Measurements from ENCODE around the gene IBSP. TPM values are rescaled to one million over a fixed set of nuclear protein-coding genes. Genes with fewer than 3 reads are reported as not detected.

The IBSP gene
- total RNA-seq, 1 donor from 2014 or later, result not detected

DNA sequence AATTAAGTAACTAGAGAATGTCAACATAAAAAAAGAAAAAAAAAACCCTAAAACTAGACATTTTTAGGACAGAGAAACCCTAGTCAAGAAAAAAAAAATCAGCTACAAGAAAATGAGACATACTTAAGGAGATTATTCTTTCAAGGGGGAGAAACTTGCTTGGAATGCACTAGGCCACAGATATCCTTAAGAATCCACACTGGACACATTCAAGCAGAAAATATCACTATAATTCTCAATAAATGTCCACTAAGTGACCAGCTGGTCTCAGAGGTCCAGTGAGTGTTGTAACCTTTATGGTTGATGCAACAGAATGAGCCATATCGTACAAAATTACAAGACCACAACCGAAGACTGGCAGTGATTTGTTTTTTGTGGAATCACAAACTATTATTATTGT lies 15.6 kb upstream of the IBSP start:
- no peak overlapping the region for H3K4me3 ChIP-seq
- DNase-seq, result no peak
- H3K4me1 ChIP-seq, result no peaks in the 10 kb centered on the region
- H3K27ac ChIP-seq (replicated peaks), result no peak overlapping the region
- TF ChIP-seq CTCF (IDR thresholded peaks at IDR 0.05; ENCODE audit: borderline replicate concordance), result no peak
- H3K9me3 ChIP-seq (replicated peaks), result no peaks in the 10 kb centered on the region
- intact Hi-C loops (cut with micrococcal nuclease), result no loop called here
- H3K36me3 ChIP-seq, result no peaks in the 10 kb centered on the region
- no peaks in the 10 kb centered on the region for H3K27me3 ChIP-seq (ENCODE audit: low read depth)

DNA sequence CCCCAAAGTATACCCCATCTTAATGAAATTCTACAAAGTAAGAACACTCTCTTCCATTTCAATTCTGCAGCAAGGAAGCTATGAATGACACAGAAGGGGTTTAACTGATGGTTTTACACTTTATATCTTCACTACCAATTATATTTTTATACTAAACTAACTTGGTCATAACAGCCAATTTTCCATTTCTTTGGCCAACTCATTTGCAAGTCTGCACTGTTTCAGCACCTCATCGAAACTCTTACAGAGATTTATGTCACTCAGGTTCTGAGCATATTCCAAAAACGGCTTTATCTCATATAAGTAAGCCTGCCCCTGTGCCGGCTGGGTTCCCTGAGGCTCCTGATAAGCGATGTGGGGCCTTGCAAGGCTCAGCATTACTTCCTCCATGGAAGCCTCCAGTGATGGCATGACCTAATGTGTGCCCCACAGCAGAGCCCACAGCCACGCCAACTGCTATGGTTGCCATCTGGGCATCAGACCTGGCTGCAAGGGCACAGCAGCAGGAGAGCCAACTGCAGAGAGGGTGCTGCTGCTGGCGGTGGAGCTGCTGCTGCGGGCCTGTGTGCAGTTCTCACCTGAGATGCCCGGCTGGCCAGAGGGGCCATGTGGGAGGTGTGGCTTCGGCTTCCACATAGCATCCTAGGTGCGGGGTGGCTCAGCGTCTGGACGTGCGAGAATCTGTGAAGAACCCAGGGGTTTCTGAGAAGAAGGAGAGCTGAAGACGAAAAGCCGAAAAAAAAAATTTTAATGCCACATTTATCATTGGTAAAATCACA lies 13.4 kb upstream of the IBSP start:
- Histone ChIP-seq H3K27ac (replicated peaks) (no peak overlapping the region), H3K4me3 (no peak overlapping the region)
- DNase-seq, result no peak

GRCh38 chr4:87802858-87803257 lies 3.5 kb downstream of the IBSP start:
- no peaks in the 10 kb centered on the region for H3K4me1 ChIP-seq
- TF ChIP-seq CTCF (IDR thresholded peaks at IDR 0.05; ENCODE audit: borderline replicate concordance), result no peak
- H3K27ac ChIP-seq (replicated peaks), result no peak overlapping the region
- H3K36me3 ChIP-seq, result no peaks in the 10 kb centered on the region
- no peaks in the 10 kb centered on the region for H3K27me3 ChIP-seq (ENCODE audit: low read depth)
- H3K4me3 ChIP-seq, result no peak overlapping the region
- no peaks in the 10 kb centered on the region for H3K9me3 ChIP-seq (replicated peaks)
- DNase-seq, result no peak
- intact Hi-C loops (cut with micrococcal nuclease), result no loop called here

More for the DNA sequence above, 13.4 kb upstream of the IBSP start:
- Histone ChIP-seq H3K4me1 (no peaks in the 10 kb centered on the region), H3K9me3 (replicated peaks) (no peaks in the 10 kb centered on the region), H3K36me3 (no peaks in the 10 kb centered on the region), H3K27me3 (ENCODE audit: low read depth) (no peaks in the 10 kb centered on the region)
- intact Hi-C loops (cut with micrococcal nuclease), result no loop called here
- no peak for TF ChIP-seq CTCF (IDR thresholded peaks at IDR 0.05; ENCODE audit: borderline replicate concordance)

DNA sequence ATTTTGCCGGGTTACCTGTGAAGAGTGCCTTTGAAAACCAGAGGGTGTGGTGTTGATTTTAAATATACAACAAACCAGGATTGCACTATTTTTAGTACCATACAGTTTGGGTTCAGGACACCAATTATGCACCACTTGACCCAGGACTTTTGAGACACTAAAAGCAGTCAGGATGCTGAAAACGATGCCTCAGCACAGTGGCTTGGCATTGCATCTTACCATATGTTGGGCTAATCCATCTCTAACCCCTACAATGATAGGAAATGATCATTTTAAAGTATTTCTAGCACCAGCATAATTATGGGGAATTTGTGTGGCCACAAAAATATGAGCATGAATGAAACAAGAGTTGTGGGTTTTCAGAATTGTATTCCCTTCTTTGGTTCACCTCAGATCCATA lies 4.1 kb downstream of the IBSP start:
- TF ChIP-seq CTCF (IDR thresholded peaks at IDR 0.05; ENCODE audit: borderline replicate concordance), result no peak
- H3K9me3 ChIP-seq (replicated peaks), result no peaks in the 10 kb centered on the region
- DNase-seq, result no peak
- no peaks in the 10 kb centered on the region for H3K36me3 ChIP-seq
- intact Hi-C loops (cut with micrococcal nuclease), result no loop called here
- H3K27me3 ChIP-seq (ENCODE audit: low read depth), result no peaks in the 10 kb centered on the region
- H3K4me3 ChIP-seq, result no peak overlapping the region
- no peak overlapping the region for H3K27ac ChIP-seq (replicated peaks)
- no peaks in the 10 kb centered on the region for H3K4me1 ChIP-seq

- H3K27me3 ChIP-seq (ENCODE audit: low read depth), result no peaks in the 10 kb centered on the region
- intact Hi-C loops (cut with micrococcal nuclease), result no loop called here
- TF ChIP-seq CTCF (IDR thresholded peaks at IDR 0.05; ENCODE audit: borderline replicate concordance), result no peak
- H3K36me3 ChIP-seq, result no peaks in the 10 kb centered on the region
- no peaks in the 10 kb centered on the region for H3K4me1 ChIP-seq
- H3K9me3 ChIP-seq (replicated peaks), result no peaks in the 10 kb centered on the region
- no peak overlapping the region for H3K4me3 ChIP-seq
- H3K27ac ChIP-seq (replicated peaks), result no peak overlapping the region
- no peak for DNase-seq
Measured at GRCh38 chr4:87804871-87805270, 5.5 kb downstream of the IBSP start.
